HepG2 (cell line): ENCODE measurements around the gene RNASE2. TPM values are rescaled to one million over a fixed set of nuclear protein-coding genes. Genes with fewer than 3 reads are reported as not detected.

Source experiments
- DNMT1 ChIP-seq: sonication (generic); formaldehyde crosslinking; IDR thresholded peaks from 2 replicates; pipeline ENCODE4 v1.5.1; 2020; ENCODE audit warnings: mild to moderate bottlenecking, missing genetic modification reagents
- FOXK1 ChIP-seq: sonication (generic); formaldehyde crosslinking; IDR thresholded peaks from 2 replicates; pipeline ENCODE4 v1.4.0; 2020; ENCODE audit warnings: low read depth, missing genetic modification reagents, borderline replicate concordance
- HNRNPL ChIP-seq: fragments of 200-400 bp; formaldehyde crosslinking; IDR thresholded peaks from 2 replicates; pipeline ENCODE4 v1.6.1; 2017; ENCODE audit warnings: mild to moderate bottlenecking, low read depth, low read length
- PITX1 ChIP-seq: sonication (generic); formaldehyde crosslinking; IDR thresholded peaks from 2 replicates; pipeline ENCODE4 v1.5.1; 2020; ENCODE audit warnings: mild to moderate bottlenecking, missing genetic modification reagents
- POLR2AphosphoS2 ChIP-seq: IDR thresholded peaks from 2 replicates; pipeline ENCODE4 v1.6.1; 2011; ENCODE audit warnings: low read depth, low read length, improper control_type of control experiment
- PPARG ChIP-seq: conservative IDR thresholded peaks from 2 replicates; pipeline ENCODE4 v1.6.1; 2016; ENCODE audit warnings: missing biosample characterization, missing genetic modification reagents
- SIX1 ChIP-seq: sonication (generic); formaldehyde crosslinking; IDR thresholded peaks from 2 replicates; pipeline ENCODE4 v1.4.0; 2020; ENCODE audit warnings: missing genetic modification reagents, borderline replicate concordance
- SRSF1 ChIP-seq: fragments of 200-400 bp; formaldehyde crosslinking; optimal IDR thresholded peaks from 2 replicates; pipeline ENCODE3; 2017; ENCODE audit warnings: mild to moderate bottlenecking, low read depth, low read length, moderate library complexity
- TOE1 ChIP-seq: sonication (generic); formaldehyde crosslinking; IDR thresholded peaks from 2 replicates; pipeline ENCODE4 v1.4.0; 2020; ENCODE audit warnings: mild to moderate bottlenecking, missing genetic modification reagents
- ZBTB39 ChIP-seq: sonication (generic); formaldehyde crosslinking; IDR thresholded peaks from 2 replicates; pipeline ENCODE4 v1.5.0; 2020; ENCODE audit warnings: missing genetic modification reagents
- ZBTB40 ChIP-seq, 2 experiments: fragments of 450-650 bp in 1 of 2; sonication (generic) in 1 of 2; formaldehyde crosslinking in 1 of 2; IDR thresholded peaks; 2 replicates each; pipeline versions ENCODE4 v1.6.1 to v1.8.0; 2016 to 2022; ENCODE audit warnings: antibody characterized with exemption in 1 of 2, mild to moderate bottlenecking in 1 of 2, missing genetic modification reagents in 1 of 2
- ZNF20 ChIP-seq: sonication (generic); formaldehyde crosslinking; IDR thresholded peaks from 2 replicates; pipeline ENCODE4 v1.4.0; 2020; ENCODE audit warnings: mild to moderate bottlenecking, moderate library complexity, missing genetic modification reagents
- ZNF512B ChIP-seq: sonication (generic); formaldehyde crosslinking; IDR thresholded peaks from 2 replicates; pipeline ENCODE4 v1.5.1; 2020; ENCODE audit warnings: missing genetic modification reagents, mild to moderate bottlenecking, borderline replicate concordance
- polyA plus RNA-seq, 8 experiments: library from polyadenylated mRNA; depleted of rRNA in 3 of 8; stranded (reverse) in 7 of 8; unstranded in 1 of 8; fragments of >200 nt; fragmentation: Illumina TruSeq in 4 of 8; extraction: Trizol in 4 of 8; gene quantifications; 2 replicates each; pipeline versions ENCODE4 v1.2.1 to v1.2.3, GENCODE V29; 2011 to 2016; ENCODE audit warnings: low read depth in 4 of 8, missing spikeins in 1 of 8, mixed read lengths in 1 of 8; ENCODE audit not compliant: insufficient read depth in 1 of 8
- total RNA-seq, 5 experiments: library from RNA; depleted of rRNA; stranded (reverse); fragments of >200 nt; fragmentation: Illumina TruSeq; extraction: Trizol; gene quantifications; 2 replicates each; pipeline ENCODE4 v1.2.3, GENCODE V29; 2016; ENCODE audit warnings: low read depth in 1 of 5

RNASE2 gene
- total and polyA plus RNA-seq, 2 of the 13 experiments (the other 11 are each of a cell fraction or from before 2014, with no cell fraction given), result 0.69 TPM; not detected in 1

- TF ChIP-seq HNRNPL (peak; percentile 74; the same call in 1 of the 2 replicates), FOXK1 (CRISPR knock-in tag) (peak; percentile 73; the same call in 1 of the 2 replicates), SRSF1 (peak; percentile 83), SIX1 (CRISPR knock-in tag) (no peak), ZNF512B (CRISPR knock-in tag) (peak; percentile 57; the same call in 1 of the 2 replicates), ZNF20 (no peak), ZBTB40 (IDR thresholded peaks at IDR 0.05) (peak; percentile 86), ZBTB40 (CRISPR knock-in tag; IDR thresholded peaks at IDR 0.05) (peak; percentile 72; the same call in 1 of the 2 replicates), PPARG (CRISPR knock-in tag) (no peak; the same call in 1 of the 2 replicates), ZBTB39 (CRISPR knock-in tag) (0 out of 2 replicates have a peak, but pooled peaks have one; percentile 80), TOE1 (no peak), DNMT1 (CRISPR knock-in tag) (no peak), PITX1 (peak; percentile 71; the same call in 1 of the 2 replicates), POLR2AphosphoS2 (no peak)
Measured at GRCh38 chr14:20989787-20990600, 34.7 kb downstream of the RNASE2 start, which contains the start of gene METTL17 (continued).
